Fibroblast of skin of right quadriceps (primary cell): Measurements from ENCODE around the gene ZNF546.

Experiments
- DNase-seq: peaks from one replicate; pipeline ENCODE4 v3.0.0-alpha.2; 2013

Gene ZNF546

GRCh38 chr19:40056505-40056904 lies 59.6 kb downstream of the ZNF546 start:
- DNase-seq: no peak

GRCh38 chr19:40057166-40057565 lies 60.3 kb downstream of the ZNF546 start:
- no peak for DNase-seq

GRCh38 chr19:40059624-40060023 lies 62.8 kb downstream of the ZNF546 start:
- DNase-seq: no peak

- DNase-seq: no peak
Measured at GRCh38 chr19:40070058-40070457, 73.2 kb downstream of the ZNF546 start.
